Measurements from ENCODE around the gene EPS8L3. TPM values are rescaled to one million over a fixed set of nuclear protein-coding genes. Genes with fewer than 3 reads are reported as not detected.
A peak's percentile ranks its signal among the peaks of the same experiment; 100 is the strongest.

EPS8L3 gene
- total RNA-seq, 1 donor = not detected

- peak; percentile 72 for DNase-seq (ENCODE audit: low read depth)
- TF ChIP-seq CTCF (IDR thresholded peaks at IDR 0.05; ENCODE audit: insufficient read depth, low read depth, low read length) = no peak
- H3K4me3 ChIP-seq (ENCODE audit: low read depth, low read length) = no peak overlapping the region
Measured at GRCh38 chr1:109783436-109783835, 19.7 kb upstream of the EPS8L3 start.

GRCh38 chr1:109782927-109783326 is 19.2 kb upstream of the EPS8L3 start:
- no peak overlapping the region for H3K4me3 ChIP-seq (ENCODE audit: low read depth, low read length)
- no peak for DNase-seq (ENCODE audit: low read depth)
- TF ChIP-seq CTCF (IDR thresholded peaks at IDR 0.05; ENCODE audit: insufficient read depth, low read depth, low read length) = no peak

DNA sequence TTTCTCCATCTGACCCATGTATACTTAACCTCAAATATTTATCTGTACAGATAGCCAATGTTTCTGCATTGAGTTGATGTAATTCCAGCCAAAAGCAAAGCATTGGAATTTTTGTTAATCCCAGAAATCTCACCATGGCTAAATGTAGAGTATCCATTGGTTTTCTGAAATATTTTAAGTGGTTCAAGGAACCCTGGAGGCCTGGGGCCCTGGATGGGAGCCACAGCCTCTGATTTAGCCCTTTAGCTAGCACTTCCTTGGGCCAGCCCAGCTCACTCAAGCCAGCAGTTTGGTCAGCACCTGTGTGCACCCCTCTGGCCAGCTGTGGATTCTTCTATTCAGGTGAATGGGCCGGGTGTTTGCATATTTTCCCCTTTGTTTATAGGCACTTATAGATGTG is 18.8 kb upstream of the EPS8L3 start:
- H3K4me3 ChIP-seq (ENCODE audit: low read depth, low read length) = no peak overlapping the region
- peak; percentile 91 for DNase-seq (ENCODE audit: low read depth)
- no peak for TF ChIP-seq CTCF (IDR thresholded peaks at IDR 0.05; ENCODE audit: insufficient read depth, low read depth, low read length)

DNA sequence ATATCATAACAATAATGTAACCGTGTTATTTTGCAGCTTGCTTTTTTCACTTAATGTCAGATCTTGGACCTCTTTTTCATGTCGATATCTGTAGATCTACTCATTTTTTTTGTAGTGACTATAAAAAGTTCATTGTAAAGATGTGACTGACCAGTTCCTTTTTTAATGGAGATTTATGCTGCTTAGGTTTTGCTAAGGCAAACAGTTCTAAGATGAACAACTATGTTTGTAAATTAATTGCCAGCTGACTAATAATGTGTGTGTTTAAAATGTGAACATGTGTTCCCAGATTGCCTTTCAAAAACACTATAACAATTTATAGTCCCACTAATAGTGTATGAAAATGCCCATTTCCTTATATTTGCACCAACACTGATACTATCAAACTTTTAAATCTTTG is 18.1 kb upstream of the EPS8L3 start:
- DNase-seq (ENCODE audit: low read depth) = peak; percentile 66
- TF ChIP-seq CTCF (IDR thresholded peaks at IDR 0.05; ENCODE audit: insufficient read depth, low read depth, low read length) = no peak
- H3K4me3 ChIP-seq (ENCODE audit: low read depth, low read length) = no peak overlapping the region

DNA sequence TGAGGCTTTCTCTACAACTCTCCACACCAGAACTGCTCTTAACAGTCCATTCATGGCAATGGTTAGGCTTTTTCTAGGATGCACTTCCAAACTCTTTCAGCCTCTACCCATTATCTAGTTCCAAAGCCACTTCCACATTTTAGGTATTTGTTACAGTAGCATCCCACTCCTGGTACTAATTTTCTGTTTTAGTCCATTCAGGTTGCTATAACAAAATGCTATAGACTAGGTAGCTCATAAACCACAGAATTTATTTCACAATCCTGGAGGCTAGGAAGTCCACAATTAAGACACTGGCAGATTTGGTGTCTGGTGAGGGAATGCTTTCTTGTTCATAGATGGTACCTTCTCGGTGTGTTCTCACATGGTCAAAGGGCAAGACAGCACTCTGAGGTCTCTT is 17.3 kb upstream of the EPS8L3 start:
- H3K4me3 ChIP-seq (ENCODE audit: low read depth, low read length) = no peak overlapping the region
- peak; percentile 25 for DNase-seq (ENCODE audit: low read depth)
- TF ChIP-seq CTCF (IDR thresholded peaks at IDR 0.05; ENCODE audit: insufficient read depth, low read depth, low read length) = no peak

DNA sequence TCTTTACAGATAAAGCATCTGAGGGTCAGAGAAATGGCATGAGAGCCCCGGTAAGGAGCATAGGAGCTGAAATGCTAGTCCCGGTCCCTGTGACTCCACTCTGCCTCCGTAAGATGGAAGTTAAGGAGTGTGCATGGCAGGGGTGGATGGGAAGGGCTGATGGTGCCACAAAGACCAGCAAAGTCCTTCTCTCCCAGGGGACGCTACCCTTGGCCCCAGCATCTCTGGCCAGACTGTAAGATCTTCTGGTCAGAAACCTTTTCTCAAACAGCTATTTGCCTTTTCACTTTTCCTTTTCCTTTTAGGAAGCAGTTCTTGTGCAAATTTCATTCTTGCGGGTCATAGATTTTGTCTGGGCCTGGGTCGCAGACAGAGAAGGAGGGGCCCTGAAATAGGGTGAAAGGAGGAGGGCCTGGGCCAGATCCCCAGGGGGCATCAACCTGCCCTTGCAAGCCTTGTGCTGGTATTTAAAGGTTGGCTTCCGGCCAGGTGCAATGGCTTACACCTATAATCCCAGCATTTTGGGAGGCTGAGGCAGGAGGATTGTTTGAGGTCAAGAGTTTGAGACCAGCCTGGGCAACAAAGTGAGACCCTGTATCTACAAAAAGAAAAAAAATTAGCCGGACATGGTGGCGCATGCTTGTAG is 14.4 kb upstream of the EPS8L3 start:
- no peak for DNase-seq (ENCODE audit: low read depth)
- TF ChIP-seq CTCF (IDR thresholded peaks at IDR 0.05; ENCODE audit: insufficient read depth, low read depth, low read length) = no peak
- H3K4me3 ChIP-seq (ENCODE audit: low read depth, low read length) = no peak overlapping the region

DNA sequence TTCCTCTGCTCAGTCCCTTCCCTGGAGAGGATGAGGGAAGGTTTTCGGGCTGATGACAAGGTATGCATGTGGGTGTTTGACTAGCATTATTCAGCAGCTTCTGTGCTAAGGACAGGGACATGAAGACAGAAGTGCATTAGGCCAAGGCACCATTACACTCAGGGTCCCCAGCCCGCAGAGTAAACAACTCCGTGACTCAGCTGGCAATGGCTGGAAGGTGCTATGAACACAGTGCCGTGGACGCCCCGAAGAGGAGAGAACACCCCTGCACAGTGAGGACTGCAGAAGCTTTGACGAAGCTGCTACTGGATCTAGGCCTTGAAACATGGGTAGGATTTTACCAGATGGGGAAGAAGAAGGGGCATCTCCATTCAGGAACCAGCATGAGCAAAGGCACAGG is 13.7 kb upstream of the EPS8L3 start:
- no peak overlapping the region for H3K4me3 ChIP-seq (ENCODE audit: low read depth, low read length)
- DNase-seq (ENCODE audit: low read depth) = no peak
- no peak for TF ChIP-seq CTCF (IDR thresholded peaks at IDR 0.05; ENCODE audit: insufficient read depth, low read depth, low read length)

Measured in fibroblast of villous mesenchyme (primary cell).